ENCODE results near the gene BHLHE23.

The BHLHE23 gene

GRCh38 chr20:63007646-63008488 is 1.1 kb upstream of the BHLHE23 start:
- peak; percentile 35 to 42 for DNase-seq

GRCh38 chr20:63007360-63007645 is 539 bp upstream of the BHLHE23 start:
- DNase-seq = no peak

GRCh38 chr20:63005862-63006539 is 763 bp downstream of the BHLHE23 start:
- DNase-seq = peak; percentile 28 to 30

GRCh38 chr20:63005365-63005861 is 1.4 kb downstream of the BHLHE23 start:
- no peak for DNase-seq

- peak in 1 of 2 experiments; percentile 26 for DNase-seq
Measured at GRCh38 chr20:63004607-63005364, 2.0 kb downstream of the BHLHE23 start.

GRCh38 chr20:63003546-63003945 is 3.2 kb downstream of the BHLHE23 start:
- no peak for DNase-seq

- DNase-seq = no peak
Measured at GRCh38 chr20:63002511-63002910, 4.3 kb downstream of the BHLHE23 start.

GRCh38 chr20:63000958-63001357 is 5.8 kb downstream of the BHLHE23 start:
- no peak for DNase-seq

- DNase-seq = no peak
Measured at GRCh38 chr20:63000036-63000435, 6.7 kb downstream of the BHLHE23 start.

GRCh38 chr20:62999580-62999979 is 7.2 kb downstream of the BHLHE23 start:
- no peak for DNase-seq

- no peak for DNase-seq
Measured at GRCh38 chr20:62998449-62998848, 8.3 kb downstream of the BHLHE23 start.

- DNase-seq = no peak
Measured at GRCh38 chr20:62997417-62998035, 9.2 kb downstream of the BHLHE23 start.

- no peak for DNase-seq
Measured at GRCh38 chr20:62996596-62996982, 10.2 kb downstream of the BHLHE23 start.

GRCh38 chr20:62995898-62996595 is 10.7 kb downstream of the BHLHE23 start:
- no peak for DNase-seq

GRCh38 chr20:62995481-62995880 is 11.3 kb downstream of the BHLHE23 start:
- DNase-seq = no peak

GRCh38 chr20:62994869-62995281 is 11.9 kb downstream of the BHLHE23 start:
- DNase-seq = no peak

- DNase-seq = no peak
Measured at GRCh38 chr20:62993856-62994494, 12.8 kb downstream of the BHLHE23 start.

- DNase-seq = no peak
Measured at GRCh38 chr20:62991863-62992262, 14.9 kb downstream of the BHLHE23 start.

GRCh38 chr20:62991196-62991807 is 15.5 kb downstream of the BHLHE23 start:
- no peak for DNase-seq

- no peak for DNase-seq
Measured at GRCh38 chr20:62990306-62990825, 16.4 kb downstream of the BHLHE23 start.

- DNase-seq = no peak
Measured at GRCh38 chr20:62989201-62989601, 17.6 kb downstream of the BHLHE23 start.

All from activated T-cell treated with anti-CD3 and anti-CD28 coated beads, Interleukin-2, amount 50 U/mL, for 48 hours (primary cell).